ENCODE data around the gene LRBA. TPM values are rescaled to one million over a fixed set of nuclear protein-coding genes. Genes with fewer than 3 reads are reported as not detected.

LRBA gene
- total RNA-seq, 4 donors from 2014 or later, result 8.5 to 18.0 (median 11.9) TPM

DNA sequence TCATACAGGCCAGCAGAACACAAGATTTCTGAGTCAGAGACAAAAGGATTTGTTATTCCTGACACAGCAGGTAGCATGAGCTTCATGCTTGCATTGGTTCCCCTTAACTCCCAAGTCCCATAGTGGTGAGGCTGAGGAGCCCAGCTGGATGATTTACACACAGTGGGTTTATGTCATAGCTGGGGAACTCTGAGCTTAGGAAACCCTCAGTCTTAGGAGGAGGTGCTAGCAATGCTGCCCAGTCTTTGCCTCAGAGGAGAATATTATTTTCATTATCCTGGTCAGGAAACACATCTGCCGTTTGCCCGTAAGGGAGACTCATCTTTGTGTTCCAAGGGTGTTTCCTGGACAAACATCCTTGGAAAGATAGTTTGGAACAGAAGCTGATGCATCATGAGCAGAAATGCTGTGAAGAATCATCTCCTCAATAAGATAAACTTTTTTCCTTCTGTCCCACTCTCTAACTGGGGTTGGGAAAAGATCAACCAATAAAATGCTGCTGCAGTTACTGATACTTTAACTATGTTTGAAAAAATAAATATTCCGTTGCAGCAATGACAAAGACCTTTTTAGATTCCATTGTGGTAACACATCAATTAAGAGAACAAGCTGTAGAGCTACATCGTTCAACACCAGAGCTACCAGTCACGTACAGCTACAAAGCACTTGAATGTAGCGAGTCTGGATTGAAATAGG is 790.0 kb downstream of the LRBA start:
- Histone ChIP-seq H3K36me3 (no peaks in the 10 kb centered on the region), H3K4me1 (no peaks in the 10 kb centered on the region), H3K4me3 (no peak overlapping the region), H3K27me3 (no peaks in the 10 kb centered on the region), H3K27ac (no peak overlapping the region), H3K9me3 (no peaks in the 10 kb centered on the region)
- in situ Hi-C loops (cut with MboI; ENCODE audit: low sequenced_read_pairs in 4 of 4), result loop anchor here in 2 of 4 donors (25.0 kb wide), 1 partner anchor 213 kb away; no protein-coding TSS in a partner anchor
- TF ChIP-seq, protein P1, sequence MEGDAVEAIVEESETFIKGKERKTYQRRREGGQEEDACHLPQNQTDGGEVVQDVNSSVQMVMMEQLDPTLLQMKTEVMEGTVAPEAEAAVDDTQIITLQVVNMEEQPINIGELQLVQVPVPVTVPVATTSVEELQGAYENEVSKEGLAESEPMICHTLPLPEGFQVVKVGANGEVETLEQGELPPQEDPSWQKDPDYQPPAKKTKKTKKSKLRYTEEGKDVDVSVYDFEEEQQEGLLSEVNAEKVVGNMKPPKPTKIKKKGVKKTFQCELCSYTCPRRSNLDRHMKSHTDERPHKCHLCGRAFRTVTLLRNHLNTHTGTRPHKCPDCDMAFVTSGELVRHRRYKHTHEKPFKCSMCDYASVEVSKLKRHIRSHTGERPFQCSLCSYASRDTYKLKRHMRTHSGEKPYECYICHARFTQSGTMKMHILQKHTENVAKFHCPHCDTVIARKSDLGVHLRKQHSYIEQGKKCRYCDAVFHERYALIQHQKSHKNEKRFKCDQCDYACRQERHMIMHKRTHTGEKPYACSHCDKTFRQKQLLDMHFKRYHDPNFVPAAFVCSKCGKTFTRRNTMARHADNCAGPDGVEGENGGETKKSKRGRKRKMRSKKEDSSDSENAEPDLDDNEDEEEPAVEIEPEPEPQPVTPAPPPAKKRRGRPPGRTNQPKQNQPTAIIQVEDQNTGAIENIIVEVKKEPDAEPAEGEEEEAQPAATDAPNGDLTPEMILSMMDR (IDR thresholded peaks at IDR 0.05 in 4 of 5, conservative IDR thresholded peaks at IDR 0.05 in 1 of 5), result no peak
- no peak for TF ChIP-seq POLR2A (IDR thresholded peaks at IDR 0.05)
- ATAC-seq (no peak), DNase-seq (no peak)
- intact Hi-C loops (cut with DNase I; ENCODE audit: low total_unique reads), result no loop called here

DNA sequence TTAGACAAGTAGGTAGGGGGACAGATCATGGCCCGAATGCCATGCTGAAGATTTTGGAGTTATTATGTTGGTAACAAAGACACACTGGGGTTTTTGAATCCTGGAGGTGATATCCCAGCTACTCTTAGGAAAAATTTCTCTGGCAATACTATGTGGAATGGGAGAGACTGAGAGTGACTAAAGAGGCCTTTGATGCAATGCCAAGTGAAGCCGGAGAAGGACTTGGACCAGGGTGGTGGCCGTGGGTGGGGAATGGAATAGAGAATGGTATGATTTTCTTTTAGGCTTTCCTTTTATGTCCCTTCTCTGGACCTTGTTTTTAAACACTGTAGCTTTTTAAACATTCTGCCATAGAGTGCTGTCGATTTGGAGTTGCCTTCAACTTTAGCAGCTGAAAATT is 795.2 kb downstream of the LRBA start:
- Histone ChIP-seq H3K4me3 (no peak overlapping the region), H3K36me3 (no peaks in the 10 kb centered on the region), H3K27me3 (no peaks in the 10 kb centered on the region), H3K9me3 (no peaks in the 10 kb centered on the region), H3K4me1 (no peaks in the 10 kb centered on the region), H3K27ac (no peak overlapping the region)
- DNase-seq, result no peak
- no peak for ATAC-seq
- intact Hi-C loops (cut with DNase I; ENCODE audit: low total_unique reads) (no loop called here), in situ Hi-C loops (cut with MboI; ENCODE audit: low sequenced_read_pairs in 4 of 4) (loop anchor here (10.0 to 25.0 kb wide), 2 partner anchors 208 to 215 kb away; no protein-coding TSS in a partner anchor)
- TF ChIP-seq, protein P1 (IDR thresholded peaks at IDR 0.05 in 4 of 5, conservative IDR thresholded peaks at IDR 0.05 in 1 of 5), result no peak
- TF ChIP-seq POLR2A (IDR thresholded peaks at IDR 0.05), result no peak

DNA sequence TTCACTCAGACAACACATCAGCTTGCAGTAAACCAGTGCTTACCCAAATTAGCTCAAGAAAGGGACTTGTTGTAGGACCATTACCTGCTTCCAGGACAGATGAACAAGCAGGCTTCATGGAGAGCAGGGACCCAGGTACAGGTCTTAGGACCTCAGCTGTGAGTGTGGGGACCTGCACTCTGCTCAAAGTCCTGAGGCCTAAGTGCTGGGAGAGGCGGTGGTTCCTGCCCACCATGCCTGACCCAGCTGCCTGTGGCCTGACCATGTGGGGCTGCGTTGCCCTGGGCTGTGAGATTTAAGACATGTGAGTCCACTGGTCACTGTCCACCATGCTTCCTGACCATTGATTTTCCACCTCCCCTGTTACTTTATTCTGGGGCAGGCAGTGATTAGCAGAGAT is 796.6 kb downstream of the LRBA start:
- TF ChIP-seq, protein P1 (IDR thresholded peaks at IDR 0.05 in 4 of 5, conservative IDR thresholded peaks at IDR 0.05 in 1 of 5), result no peak
- no peak for TF ChIP-seq POLR2A (IDR thresholded peaks at IDR 0.05)
- no peaks in the 10 kb centered on the region for H3K27me3 ChIP-seq
- no peaks in the 10 kb centered on the region for H3K36me3 ChIP-seq
- no peak overlapping the region for H3K4me3 ChIP-seq
- ATAC-seq (no peak), DNase-seq (no peak)
- no peaks in the 10 kb centered on the region for H3K9me3 ChIP-seq
- no peak overlapping the region for H3K27ac ChIP-seq
- H3K4me1 ChIP-seq, result no peaks in the 10 kb centered on the region
- in situ Hi-C loops (cut with MboI; ENCODE audit: low sequenced_read_pairs in 4 of 4), result loop anchor here (10.0 to 25.0 kb wide), 2 partner anchors 206 to 214 kb away; no protein-coding TSS in a partner anchor
- intact Hi-C loops (cut with DNase I; ENCODE audit: low total_unique reads), result no loop called here

DNA sequence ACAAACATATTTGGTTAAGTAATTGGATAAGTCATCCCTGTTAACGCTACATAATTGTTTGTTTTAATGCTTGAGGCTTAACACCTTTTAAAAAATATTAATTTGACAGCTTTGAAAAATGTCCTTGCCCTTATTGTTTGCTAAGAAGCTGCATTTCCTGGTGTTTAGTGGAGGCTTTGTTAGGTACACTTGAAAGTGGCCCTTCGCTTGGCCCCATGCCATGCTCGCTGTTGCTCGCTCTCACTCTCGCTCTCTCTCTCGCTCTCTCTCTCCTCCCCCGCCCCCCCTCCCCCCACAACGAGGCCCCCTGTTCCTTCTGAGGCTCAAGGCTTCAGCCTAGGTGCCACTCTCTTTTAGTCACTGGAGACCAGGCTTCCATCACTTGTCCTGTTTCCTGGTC is 797.3 kb downstream of the LRBA start:
- DNase-seq (no peak), ATAC-seq (no peak)
- no peaks in the 10 kb centered on the region for H3K27me3 ChIP-seq
- in situ Hi-C loops (cut with MboI; ENCODE audit: low sequenced_read_pairs in 4 of 4) (loop anchor here (10.0 to 25.0 kb wide), 2 partner anchors 206 to 213 kb away; no protein-coding TSS in a partner anchor), intact Hi-C loops (cut with DNase I; ENCODE audit: low total_unique reads) (no loop called here)
- no peak overlapping the region for H3K4me3 ChIP-seq
- no peaks in the 10 kb centered on the region for H3K4me1 ChIP-seq
- TF ChIP-seq POLR2A (IDR thresholded peaks at IDR 0.05), result no peak
- TF ChIP-seq, protein P1 (IDR thresholded peaks at IDR 0.05 in 4 of 5, conservative IDR thresholded peaks at IDR 0.05 in 1 of 5), result no peak
- H3K27ac ChIP-seq, result no peak overlapping the region
- H3K9me3 ChIP-seq, result no peaks in the 10 kb centered on the region
- H3K36me3 ChIP-seq, result no peaks in the 10 kb centered on the region

All from gastrocnemius medialis (tissue), 4 donors.